Activated CD4-positive, alpha-beta memory T cell treated with anti-CD3 and anti-CD28 coated beads for 36 hours (primary cell): Measurements from ENCODE around the gene VAV3. TPM values are rescaled to one million over a fixed set of nuclear protein-coding genes. Genes with fewer than 3 reads are reported as not detected.

ENCODE experiments used
- CTCF ChIA-PET: fragments of 350-600 bp; sonication (Branson Sonifier 250); formaldehyde crosslinking; loops from one replicate; lab custom pipeline; 2021; ENCODE audit warnings: antibody characterized with exemption, inconsistent platforms; lab: Charles Lee
- POLR2A ChIA-PET: fragments of 350-600 bp; sonication (Branson Sonifier 250); formaldehyde crosslinking; loops from one replicate; lab custom pipeline; 2021; ENCODE audit warnings: antibody characterized with exemption; lab: Charles Lee
- DNase-seq: peaks from one replicate; pipeline ENCODE4 v3.0.0-alpha.2; 2020
- H3K27ac Mint-ChIP-seq: one replicate; pipeline ENCODE4 v1.8.0; 2021; ENCODE audit warnings: mixed read lengths
- H3K27me3 Mint-ChIP-seq: one replicate; pipeline ENCODE4 v1.8.0; 2021; ENCODE audit warnings: mixed read lengths
- H3K36me3 Mint-ChIP-seq: one replicate; pipeline ENCODE4 v1.8.0; 2021; ENCODE audit warnings: mixed read lengths
- H3K4me1 Mint-ChIP-seq: one replicate; pipeline ENCODE4 v1.8.0; 2021; ENCODE audit warnings: low read depth, mixed read lengths
- H3K4me3 Mint-ChIP-seq: one replicate; pipeline ENCODE4 v1.8.0; 2021; ENCODE audit warnings: mild to moderate bottlenecking, mixed read lengths
- H3K9me3 Mint-ChIP-seq: one replicate; pipeline ENCODE4 v1.8.0; 2021; ENCODE audit warnings: mixed read lengths
- intact Hi-C: fragments of 100-400 bp; cut with micrococcal nuclease; formaldehyde crosslinking; loops from one replicate; pipeline ENCODE4 v1.15.1; 2023
- total RNA-seq, 2 experiments: library from RNA; stranded (reverse); gene quantifications; one replicate each; pipeline ENCODE4 v1.2.3, GENCODE V29; 2021

The VAV3 gene
- total RNA-seq, 2 experiments from 2014 or later: 2.3 to 3.3 TPM

- no peak overlapping the region for H3K4me3 Mint-ChIP-seq
- no peaks in the 10 kb centered on the region for H3K9me3 Mint-ChIP-seq
- POLR2A ChIA-PET: no interaction called here
- no peak overlapping the region for H3K27ac Mint-ChIP-seq
- peaks cover 2% of the 10 kb centered on the region for H3K27me3 Mint-ChIP-seq
- H3K4me1 Mint-ChIP-seq: no peaks in the 10 kb centered on the region
- DNase-seq: no peak
- intact Hi-C loops: no loop called here
- CTCF ChIA-PET: no interaction called here
- no peaks in the 10 kb centered on the region for H3K36me3 Mint-ChIP-seq
These were observed 420.7 kb downstream of the VAV3 start for GRCh38 chr1:107544285-107544684.

- Mint-ChIP-seq H3K27me3 (peaks cover 2% of the 10 kb centered on the region), H3K36me3 (no peaks in the 10 kb centered on the region), H3K4me3 (no peak overlapping the region), H3K9me3 (no peaks in the 10 kb centered on the region), H3K4me1 (no peaks in the 10 kb centered on the region), H3K27ac (no peak overlapping the region)
- ChIA-PET CTCF (no interaction called here), POLR2A (no interaction called here)
- intact Hi-C loops: no loop called here
- no peak for DNase-seq
These were observed 423.6 kb downstream of the VAV3 start for GRCh38 chr1:107541412-107541811.

GRCh38 chr1:107538502-107538901 is 426.5 kb downstream of the VAV3 start:
- POLR2A ChIA-PET: no interaction called here
- Mint-ChIP-seq H3K4me1 (no peaks in the 10 kb centered on the region), H3K27ac (no peak overlapping the region), H3K4me3 (no peak overlapping the region), H3K36me3 (no peaks in the 10 kb centered on the region), H3K27me3 (peaks cover 4% of the 10 kb centered on the region), H3K9me3 (no peaks in the 10 kb centered on the region)
- DNase-seq: no peak
- intact Hi-C loops: no loop called here
- CTCF ChIA-PET: no interaction called here

GRCh38 chr1:107536266-107536665 is 428.7 kb downstream of the VAV3 start:
- intact Hi-C loops: no loop called here
- ChIA-PET CTCF (no interaction called here), POLR2A (no interaction called here)
- Mint-ChIP-seq H3K4me3 (no peak overlapping the region), H3K4me1 (no peaks in the 10 kb centered on the region), H3K36me3 (no peaks in the 10 kb centered on the region), H3K27me3 (peaks cover 2% of the 10 kb centered on the region), H3K27ac (no peak overlapping the region), H3K9me3 (no peaks in the 10 kb centered on the region)
- no peak for DNase-seq

- CTCF ChIA-PET: no interaction called here
- POLR2A ChIA-PET: no interaction called here
- no peak overlapping the region for H3K4me3 Mint-ChIP-seq
- no peaks in the 10 kb centered on the region for H3K36me3 Mint-ChIP-seq
- H3K27ac Mint-ChIP-seq: no peak overlapping the region
- peaks cover 2% of the 10 kb centered on the region for H3K27me3 Mint-ChIP-seq
- H3K9me3 Mint-ChIP-seq: no peaks in the 10 kb centered on the region
- no peaks in the 10 kb centered on the region for H3K4me1 Mint-ChIP-seq
- no peak for DNase-seq
- intact Hi-C loops: no loop called here
These were observed 429.9 kb downstream of the VAV3 start for GRCh38 chr1:107535091-107535490.

- intact Hi-C loops: no loop called here
- ChIA-PET CTCF (no interaction called here), POLR2A (no interaction called here)
- Mint-ChIP-seq H3K4me1 (no peaks in the 10 kb centered on the region), H3K4me3 (no peak overlapping the region), H3K9me3 (no peaks in the 10 kb centered on the region), H3K27ac (no peak overlapping the region), H3K36me3 (no peaks in the 10 kb centered on the region), H3K27me3 (peaks cover 2% of the 10 kb centered on the region)
- DNase-seq: no peak
These were observed 430.3 kb downstream of the VAV3 start for GRCh38 chr1:107534632-107535031.

GRCh38 chr1:107533436-107533835 is 431.5 kb downstream of the VAV3 start:
- POLR2A ChIA-PET: no interaction called here
- Mint-ChIP-seq H3K27me3 (peaks cover 2% of the 10 kb centered on the region), H3K4me3 (no peak overlapping the region), H3K9me3 (no peaks in the 10 kb centered on the region), H3K36me3 (no peaks in the 10 kb centered on the region), H3K4me1 (no peaks in the 10 kb centered on the region), H3K27ac (no peak overlapping the region)
- intact Hi-C loops: no loop called here
- no peak for DNase-seq
- CTCF ChIA-PET: no interaction called here

GRCh38 chr1:107532318-107532717 is 432.7 kb downstream of the VAV3 start:
- Mint-ChIP-seq H3K9me3 (no peaks in the 10 kb centered on the region), H3K4me3 (no peak overlapping the region), H3K4me1 (no peaks in the 10 kb centered on the region), H3K27me3 (peaks cover 2% of the 10 kb centered on the region), H3K36me3 (no peaks in the 10 kb centered on the region), H3K27ac (no peak overlapping the region)
- DNase-seq: no peak
- ChIA-PET CTCF (no interaction called here), POLR2A (no interaction called here)
- intact Hi-C loops: no loop called here

GRCh38 chr1:107531065-107531908 is 433.7 kb downstream of the VAV3 start:
- H3K4me1 Mint-ChIP-seq: no peaks in the 10 kb centered on the region
- CTCF ChIA-PET: interaction anchor here (1.1 kb wide), 1 partner anchor 101 kb away, joined by 5 read pairs; no protein-coding TSS in a partner anchor

GRCh38 chr1:107530543-107530942 is 434.4 kb downstream of the VAV3 start:
- Mint-ChIP-seq H3K27ac (no peak overlapping the region), H3K4me3 (no peak overlapping the region), H3K4me1 (no peaks in the 10 kb centered on the region), H3K36me3 (no peaks in the 10 kb centered on the region), H3K9me3 (no peaks in the 10 kb centered on the region), H3K27me3 (peaks cover 2% of the 10 kb centered on the region)
- DNase-seq: no peak
- ChIA-PET CTCF (interaction anchor here (0.5 to 1.7 kb wide), 4 partner anchors 100 to 253 kb away, joined by 3 to 6 read pairs (median 4); no protein-coding TSS in a partner anchor), POLR2A (no interaction called here)
- intact Hi-C loops: no loop called here

More at GRCh38 chr1:107531065-107531908, 433.7 kb downstream of the VAV3 start:
- Mint-ChIP-seq H3K36me3 (no peaks in the 10 kb centered on the region), H3K27me3 (peaks cover 2% of the 10 kb centered on the region), H3K27ac (no peak overlapping the region), H3K9me3 (no peaks in the 10 kb centered on the region), H3K4me3 (no peak overlapping the region)
- POLR2A ChIA-PET: no interaction called here
- DNase-seq: no peak
- intact Hi-C loops: no loop called here

- CTCF ChIA-PET: interaction anchor here (0.5 to 1.8 kb wide), 10 partner anchors 10 to 252 kb away, joined by 3 to 6 read pairs (median 4); no protein-coding TSS in a partner anchor
- no peaks in the 10 kb centered on the region for H3K9me3 Mint-ChIP-seq
- intact Hi-C loops: loop anchor here (1.0 kb wide), 1 partner anchor 99 kb away; no protein-coding TSS in a partner anchor
- DNase-seq: peak; percentile 10
- no peaks in the 10 kb centered on the region for H3K4me1 Mint-ChIP-seq
- H3K27me3 Mint-ChIP-seq: peaks cover 4% of the 10 kb centered on the region
- no peak overlapping the region for H3K4me3 Mint-ChIP-seq
- POLR2A ChIA-PET: no interaction called here
- H3K36me3 Mint-ChIP-seq: no peaks in the 10 kb centered on the region
- H3K27ac Mint-ChIP-seq: no peak overlapping the region
These were observed 435.4 kb downstream of the VAV3 start for GRCh38 chr1:107529511-107530149.

- intact Hi-C loops: no loop called here
- Mint-ChIP-seq H3K4me3 (no peak overlapping the region), H3K36me3 (no peaks in the 10 kb centered on the region), H3K4me1 (no peaks in the 10 kb centered on the region), H3K27me3 (peaks cover 2% of the 10 kb centered on the region), H3K9me3 (no peaks in the 10 kb centered on the region), H3K27ac (no peak overlapping the region)
- POLR2A ChIA-PET: no interaction called here
- CTCF ChIA-PET: no interaction called here
- DNase-seq: no peak
These were observed 438.3 kb downstream of the VAV3 start for GRCh38 chr1:107526524-107527198.
